Upper lobe of left lung (tissue), 4 donors: ENCODE data around the gene SERPINB1.

Experiments used
- CTCF ChIP-seq, 6 experiments: fragments of 450-650 bp in 4 of 6; fragments of 200-600 bp in 2 of 6; sonication (generic) in 2 of 6; IDR thresholded peaks; one replicate each; pipeline ENCODE4 v1.5.1; 2016 to 2019; ENCODE audit warnings: antibody characterized with exemption in 6 of 6
- POLR2AphosphoS5 ChIP-seq, 2 donors: sonication (generic); formaldehyde crosslinking; IDR thresholded peaks; one replicate each; pipeline ENCODE4 v1.5.1; 2017; ENCODE audit warnings: antibody characterized with exemption in 2 of 2

- TF ChIP-seq CTCF (IDR thresholded peaks at IDR 0.05) (no peak), POLR2AphosphoS5 (IDR thresholded peaks at IDR 0.05) (no peak)
Measured at GRCh38 chr6:2830183-2830582, 11.5 kb downstream of the SERPINB1 start.
